ENCODE measurements around the gene IPMK.
"Not testable (repeated sequence)": the region's sequence is repeated elsewhere in the genome, so short reads cannot be mapped to it uniquely, and the experiment has no call there.

Gene IPMK

GRCh38 chr10:58220769-58221451, 46.8 kb downstream of the IPMK start:
- no peak for DNase-seq

DNA sequence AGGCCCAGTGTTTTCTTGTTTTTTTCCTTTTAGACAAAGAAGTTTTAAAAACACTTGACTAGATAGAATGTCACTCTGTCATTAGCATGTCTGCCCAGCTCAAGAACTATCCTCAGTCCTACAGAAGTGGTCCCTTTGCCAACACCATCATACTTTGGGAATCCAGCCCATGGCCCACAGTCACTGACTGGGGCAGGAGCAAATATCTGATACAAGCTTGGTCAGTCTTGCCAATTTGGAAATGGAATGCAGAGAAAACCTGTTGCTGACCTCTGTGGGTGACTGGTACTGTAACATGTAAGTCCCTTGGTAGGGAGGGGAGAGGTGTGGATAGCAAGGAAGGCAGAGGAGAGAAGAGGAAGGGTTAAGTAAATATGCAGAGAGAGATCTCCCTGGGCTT, 47.8 kb downstream of the IPMK start:
- DNase-seq: no peak

DNA sequence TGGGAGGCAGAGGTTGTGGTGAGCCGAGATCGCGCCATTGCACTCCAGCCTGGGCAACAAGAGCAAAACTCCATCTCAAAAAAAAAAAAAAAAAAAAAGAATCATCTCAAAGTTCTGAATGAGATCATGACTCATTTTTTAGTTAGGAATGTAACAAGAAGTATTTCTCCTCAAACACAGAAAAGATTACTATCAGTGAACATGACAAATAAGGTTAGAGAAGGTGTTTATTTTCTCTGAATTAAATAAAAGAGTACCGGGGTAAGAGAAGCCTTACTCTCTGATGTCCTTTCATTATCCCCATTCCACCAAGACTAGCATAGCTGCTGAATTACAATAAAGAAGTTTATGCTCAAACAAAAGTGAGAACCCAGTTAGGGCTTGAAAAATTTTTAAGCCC, 50.1 kb downstream of the IPMK start:
- no peak for DNase-seq

GRCh38 chr10:58212622-58213021, 55.1 kb downstream of the IPMK start:
- no peak for DNase-seq

- DNase-seq: no peak
Observed at GRCh38 chr10:58210160-58210559, 57.5 kb downstream of the IPMK start.

DNA sequence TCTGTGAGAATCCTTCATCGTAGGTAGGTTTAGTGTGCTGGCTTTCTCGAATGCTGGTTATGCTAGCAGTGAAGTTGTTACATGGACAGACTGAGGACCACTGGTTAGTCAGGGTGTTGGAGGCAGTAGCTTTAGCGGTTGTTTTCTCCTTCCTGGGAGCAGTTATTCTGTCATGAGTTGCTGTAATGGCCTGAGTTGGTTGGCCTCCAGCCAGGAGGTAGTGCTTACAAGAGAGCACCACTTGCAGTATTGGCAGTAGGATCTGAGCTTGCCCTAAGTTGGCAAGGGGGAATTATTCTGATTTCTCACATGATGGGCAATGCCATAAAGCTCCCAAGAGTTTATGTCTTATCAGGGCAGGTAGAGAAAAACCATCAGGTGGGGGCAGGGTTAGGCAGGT, 58.0 kb downstream of the IPMK start:
- DNase-seq: no peak

- no peak for DNase-seq
Observed at GRCh38 chr10:58206251-58206650, 61.4 kb downstream of the IPMK start.

DNA sequence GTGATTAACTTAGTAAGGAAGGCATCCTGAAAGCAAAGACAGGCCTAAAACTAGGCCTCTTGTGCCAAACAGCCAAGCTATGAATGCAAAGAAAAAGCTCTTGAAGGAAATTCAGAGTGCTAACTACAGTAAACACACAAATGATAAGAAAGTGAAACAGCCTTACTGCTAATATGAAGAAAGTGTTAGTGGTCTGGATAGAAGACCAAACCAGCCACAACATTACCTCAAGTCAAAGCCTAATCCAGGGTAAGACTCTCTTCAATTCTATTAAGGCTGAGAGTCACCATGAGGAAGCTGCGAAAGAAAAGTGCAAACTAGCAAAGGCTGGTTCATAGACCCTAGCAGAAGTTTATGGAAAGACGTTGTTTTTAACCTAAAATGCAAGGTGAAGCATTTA, 66.0 kb downstream of the IPMK start:
- no peak for DNase-seq

GRCh38 chr10:58189269-58189668, 78.4 kb downstream of the IPMK start:
- no peak for DNase-seq

DNA sequence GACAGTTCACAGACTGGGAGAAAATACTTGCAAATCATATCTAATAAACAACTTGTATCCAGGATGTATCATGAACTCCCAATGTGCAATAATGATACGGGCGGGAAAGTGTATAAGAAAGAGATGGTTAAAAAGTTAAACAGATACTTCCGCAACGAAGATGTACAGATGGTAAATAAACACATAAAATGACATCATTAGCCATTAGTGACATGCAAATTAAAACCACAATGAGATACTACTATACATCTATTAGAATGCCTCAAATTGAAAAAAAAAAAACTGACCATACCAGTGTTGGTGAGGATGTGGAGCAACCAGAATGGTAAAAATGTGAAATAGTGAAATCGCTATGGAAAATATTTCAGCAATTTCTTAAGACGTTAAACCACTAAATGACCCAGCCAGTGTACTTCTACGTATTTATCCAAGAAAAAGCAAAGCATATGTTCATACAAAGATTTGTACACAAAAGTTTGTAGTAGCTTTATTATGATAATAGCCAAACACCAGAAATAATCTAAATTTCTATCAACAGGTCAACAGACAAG, 83.5 kb downstream of the IPMK start:
- no peak for DNase-seq

DNA sequence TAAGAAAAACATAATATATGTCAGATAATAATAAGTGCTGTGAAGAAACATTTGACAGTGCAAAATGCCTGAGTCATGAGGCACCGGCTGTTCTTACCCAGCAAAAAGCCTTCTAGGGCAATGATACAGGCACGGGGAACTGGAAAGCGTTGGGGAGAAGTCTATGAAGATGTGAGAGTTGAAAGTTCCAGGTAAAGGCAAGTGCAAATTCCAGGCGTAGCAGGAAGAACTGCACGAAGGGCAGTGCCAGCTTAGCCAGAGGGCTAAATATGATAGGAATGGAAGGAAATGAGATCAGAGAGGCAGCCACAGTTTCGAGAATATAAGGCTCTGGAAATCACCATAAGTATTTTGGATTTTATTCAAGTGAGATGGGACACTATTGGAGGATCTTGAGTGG, 87.0 kb downstream of the IPMK start:
- no peak for DNase-seq

- no peak for DNase-seq
Observed at GRCh38 chr10:58179238-58179637, 88.5 kb downstream of the IPMK start.

DNA sequence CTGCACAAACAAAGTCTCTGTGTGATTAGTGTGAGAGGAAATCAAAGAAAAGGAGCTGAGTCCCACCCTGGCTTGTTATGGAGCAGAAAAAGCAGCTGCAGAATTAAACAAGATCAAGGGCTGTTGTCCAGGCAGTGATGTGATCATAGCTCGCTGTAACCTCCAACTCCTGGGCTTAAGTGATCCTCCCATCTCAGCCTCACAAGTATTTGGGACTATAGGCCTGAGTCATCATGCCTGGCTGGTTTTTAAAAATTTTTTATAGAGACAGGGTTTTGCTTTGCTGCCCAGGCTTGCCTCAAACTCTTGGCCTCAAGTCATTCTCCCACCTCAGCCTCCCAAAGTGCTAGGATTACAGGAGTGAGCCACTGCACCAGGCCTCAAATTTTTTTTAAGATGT, 88.9 kb downstream of the IPMK start:
- DNase-seq: no peak

GRCh38 chr10:58177362-58177947, 90.2 kb downstream of the IPMK start:
- peak in 1 of 2 experiments; percentile 47 for DNase-seq

- DNase-seq: no peak
Observed at GRCh38 chr10:58175990-58176900, 91.4 kb downstream of the IPMK start.

DNA sequence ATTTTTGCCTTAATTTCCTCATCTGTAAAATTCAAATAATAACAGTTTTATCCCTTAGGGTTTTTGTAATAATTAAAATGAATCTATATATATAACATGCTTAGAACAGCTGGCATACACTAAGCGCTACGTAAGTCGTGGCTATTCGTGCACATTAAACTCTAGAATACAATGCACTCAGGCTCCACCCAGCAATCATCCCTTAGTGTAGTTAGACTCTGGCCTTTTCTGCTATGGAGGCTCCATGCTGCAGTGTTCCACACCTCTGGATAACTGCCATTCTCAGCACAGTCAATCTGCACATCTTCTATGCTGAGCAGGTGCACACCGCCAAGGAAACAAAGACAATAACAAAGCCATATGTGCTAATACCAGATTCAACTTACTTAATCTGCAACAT, 92.9 kb downstream of the IPMK start:
- DNase-seq: no peak

DNA sequence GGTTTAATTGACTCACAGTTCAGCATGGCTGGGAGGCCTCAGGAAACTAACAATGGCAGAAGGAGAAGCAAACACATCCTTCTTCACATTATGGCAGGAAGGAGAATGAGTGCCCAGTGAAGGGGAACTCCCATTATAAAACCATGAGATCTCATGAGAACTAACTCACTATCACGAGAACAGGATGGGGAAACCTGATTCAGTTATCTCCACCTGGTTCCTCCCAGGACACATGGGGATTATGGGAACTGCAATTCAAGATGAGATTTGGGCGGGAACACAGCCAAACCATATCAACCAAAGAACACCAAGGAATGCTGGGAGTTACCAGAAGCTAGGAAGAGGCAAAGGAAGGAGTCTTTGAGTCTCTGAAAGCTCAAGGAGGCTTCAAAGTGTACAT, 94.3 kb downstream of the IPMK start:
- DNase-seq: no peak

DNA sequence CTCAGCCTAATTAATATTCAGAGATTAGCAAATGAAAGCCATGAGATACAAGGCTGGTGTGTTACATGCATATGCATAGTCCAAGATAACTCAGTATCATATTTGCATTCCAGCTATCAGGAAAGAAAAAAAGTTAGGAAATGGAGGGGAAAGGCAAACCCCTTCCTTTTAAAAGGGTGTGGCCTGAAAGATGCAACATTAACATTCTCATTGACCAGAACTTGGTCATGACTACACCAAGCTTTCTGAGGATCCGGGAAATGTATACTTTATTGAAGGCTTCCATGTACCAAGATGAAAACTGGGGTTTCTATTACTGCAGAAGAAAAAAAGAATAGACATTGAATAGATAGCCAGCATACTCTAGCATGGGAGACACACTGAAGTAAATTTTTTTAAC, 96.5 kb downstream of the IPMK start:
- no peak for DNase-seq

DNA sequence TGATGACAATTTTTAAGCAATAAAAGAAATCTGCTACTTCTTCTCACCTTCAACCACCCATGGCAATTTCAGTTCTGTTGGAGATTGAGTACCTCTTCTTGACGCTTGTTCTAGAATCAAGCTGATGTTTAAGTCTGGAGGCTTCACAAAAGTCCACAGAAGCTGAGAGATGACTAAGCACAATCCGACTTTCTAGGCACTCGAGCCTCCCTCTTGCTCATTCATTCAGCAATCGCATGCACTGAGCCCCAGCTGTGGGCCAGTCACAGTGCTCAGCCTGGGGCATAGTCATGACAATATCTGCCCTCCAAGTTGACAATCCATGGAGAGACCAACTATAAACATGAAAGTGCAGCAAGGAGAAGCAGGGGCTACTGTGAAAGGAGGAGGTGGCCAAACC, 103.2 kb downstream of the IPMK start:
- no peak for DNase-seq

GRCh38 chr10:58158806-58159205, 108.9 kb downstream of the IPMK start:
- DNase-seq: no peak

DNA sequence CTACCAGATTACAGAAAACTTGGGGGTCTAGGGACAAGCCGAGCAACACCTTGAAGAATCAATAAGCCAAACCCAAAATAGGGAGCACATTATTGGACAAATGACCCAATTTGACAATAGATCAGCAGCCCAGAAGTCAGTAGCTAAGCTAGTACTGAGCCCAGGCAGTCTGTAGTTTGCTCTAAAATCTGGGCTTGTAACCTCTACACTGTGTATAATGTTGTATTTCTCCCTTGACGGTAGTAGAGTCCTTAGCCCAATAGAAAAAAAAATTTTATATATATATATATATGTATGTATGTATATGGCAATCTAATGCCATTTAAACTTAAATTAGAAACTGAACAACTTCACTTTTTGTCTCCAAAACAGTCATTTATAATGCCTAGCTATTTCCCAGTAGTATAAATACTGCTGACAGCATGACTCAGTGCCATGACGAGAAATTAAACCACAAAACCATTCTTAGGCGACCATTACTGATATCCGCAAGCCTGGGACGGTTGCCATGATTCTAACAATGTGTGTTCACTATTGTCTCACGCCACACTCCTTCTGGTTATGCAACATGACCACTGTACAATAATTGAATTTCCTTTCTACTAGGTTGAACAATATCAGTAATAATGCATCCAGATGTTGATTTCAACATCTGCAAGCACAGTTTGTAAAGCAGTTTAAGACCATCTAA, 110.5 kb downstream of the IPMK start:
- no peak for DNase-seq

DNA sequence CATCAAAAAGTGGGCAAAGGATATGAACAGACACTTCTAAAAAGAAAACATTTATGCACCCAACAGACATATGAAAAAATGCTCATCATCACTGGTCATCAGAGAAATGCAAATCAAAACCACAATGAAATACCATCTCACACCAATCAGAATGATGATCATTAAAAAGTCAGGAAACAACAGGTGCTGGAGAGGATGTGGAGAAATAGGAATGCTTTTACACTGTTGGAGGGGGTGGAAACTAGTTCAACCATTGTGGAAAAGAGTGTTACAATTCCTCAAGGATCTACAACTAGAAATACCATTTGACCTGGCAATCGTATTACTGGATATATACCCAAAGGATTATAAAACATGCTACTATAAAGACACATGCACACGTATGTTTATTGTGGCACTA, 111.8 kb downstream of the IPMK start:
- DNase-seq: not testable (repeated sequence)

- DNase-seq: no peak
Observed at GRCh38 chr10:58153751-58154150, 113.9 kb downstream of the IPMK start.
